Measurements from ENCODE around the gene PACRG.

Gene PACRG

DNA sequence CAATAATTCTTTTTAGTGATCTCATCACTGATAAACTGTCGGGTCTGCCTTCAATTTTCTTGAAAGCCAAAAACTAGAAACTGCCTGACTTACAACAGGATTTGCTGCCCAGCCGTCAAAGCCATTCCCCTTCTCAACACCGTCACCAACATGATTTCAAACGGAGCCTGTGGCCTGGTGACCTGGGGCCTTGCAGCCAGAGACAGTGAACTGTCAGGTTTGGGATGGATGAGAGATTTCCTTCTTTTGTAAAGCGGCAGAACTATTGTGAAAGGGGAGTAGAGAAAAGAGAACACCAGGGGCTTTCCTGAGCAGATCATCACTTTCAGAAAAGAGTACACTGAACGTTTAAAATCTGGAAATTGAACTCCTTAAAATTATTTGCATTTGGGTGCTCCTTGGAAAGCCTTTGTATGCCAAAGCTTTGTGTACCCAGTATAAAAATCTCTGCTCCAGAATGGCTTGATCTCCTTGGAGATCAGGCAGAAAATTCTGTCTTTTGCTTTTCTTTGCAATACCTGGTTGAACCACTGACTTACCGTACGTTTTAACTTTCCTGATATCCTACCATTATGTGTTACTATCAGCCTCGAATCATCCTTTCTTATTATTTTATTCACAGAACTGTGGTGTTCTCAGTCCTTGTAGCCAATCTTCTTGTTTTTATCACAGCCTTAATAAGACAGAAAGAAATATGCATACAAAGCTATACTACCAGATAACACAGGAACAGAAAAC lies 125.2 kb downstream of the PACRG start:
- POLR2A ChIA-PET: no interaction called here
- no peak for TF ChIP-seq CTCF (IDR thresholded peaks at IDR 0.05; ENCODE audit: insufficient read depth, low read length, missing control alignments)
- DNase-seq (ENCODE audit: low read depth, low spot score): no peak
- CTCF ChIA-PET: no interaction called here
- H3K4me3 ChIP-seq (ENCODE audit: low read depth, low read length): no peak overlapping the region

- ChIA-PET CTCF (no interaction called here), POLR2A (no interaction called here)
- no peak overlapping the region for H3K4me3 ChIP-seq (ENCODE audit: low read depth, low read length)
- TF ChIP-seq CTCF (IDR thresholded peaks at IDR 0.05; ENCODE audit: insufficient read depth, low read length, missing control alignments): no peak
- DNase-seq (ENCODE audit: low read depth, low spot score): no peak
These were observed 126.5 kb downstream of the PACRG start for GRCh38 chr6:162854228-162854627.

DNA sequence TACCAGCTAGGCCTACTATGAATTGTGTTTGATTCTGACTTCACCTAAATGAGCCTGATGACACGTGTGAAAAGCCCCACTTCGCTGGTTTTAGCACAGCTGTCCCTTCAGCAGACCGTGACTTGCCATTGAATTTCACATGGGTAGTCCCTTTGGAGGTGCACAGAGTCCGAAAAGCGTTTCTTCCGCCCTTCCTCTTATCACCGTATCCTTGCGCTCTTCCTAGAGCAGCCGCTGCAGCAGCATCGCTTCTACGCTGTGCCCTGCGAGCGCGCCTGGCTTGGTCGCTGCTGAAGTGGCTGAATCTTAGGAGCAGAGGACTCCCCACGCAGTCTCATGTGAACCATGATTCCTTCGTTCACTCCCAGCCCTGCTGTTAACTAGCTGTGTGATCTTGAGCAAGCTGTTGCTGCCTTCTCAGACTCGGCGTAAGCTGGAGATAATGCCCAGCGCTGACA lies 127.0 kb downstream of the PACRG start:
- DNase-seq (ENCODE audit: low read depth, low spot score): no peak
- ChIA-PET CTCF (interaction anchor here (2.9 kb wide), 1 partner anchor 562 kb away, joined by 11 read pairs; no protein-coding TSS in a partner anchor), POLR2A (no interaction called here)
- H3K4me3 ChIP-seq (ENCODE audit: low read depth, low read length): no peak overlapping the region
- no peak for TF ChIP-seq CTCF (IDR thresholded peaks at IDR 0.05; ENCODE audit: insufficient read depth, low read length, missing control alignments)

GRCh38 chr6:162856885-162857284 lies 129.1 kb downstream of the PACRG start:
- POLR2A ChIA-PET: no interaction called here
- DNase-seq (ENCODE audit: low read depth, low spot score): peak; percentile 26
- H3K4me3 ChIP-seq (ENCODE audit: low read depth, low read length): peak overlapping the region; percentile 32
- CTCF ChIA-PET: interaction anchor here (0.6 to 2.9 kb wide), 11 partner anchors 9 to 1100 kb away, joined by 3 to 11 read pairs (median 3); no protein-coding TSS in a partner anchor
- TF ChIP-seq CTCF (IDR thresholded peaks at IDR 0.05; ENCODE audit: insufficient read depth, low read length, missing control alignments): peak; percentile 71

GRCh38 chr6:162857326-162857725 lies 129.6 kb downstream of the PACRG start:
- DNase-seq (ENCODE audit: low read depth, low spot score): no peak
- POLR2A ChIA-PET: no interaction called here
- CTCF ChIA-PET: interaction anchor here (0.6 to 2.9 kb wide), 9 partner anchors 9 to 1099 kb away, joined by 3 to 11 read pairs (median 3); no protein-coding TSS in a partner anchor
- no peak for TF ChIP-seq CTCF (IDR thresholded peaks at IDR 0.05; ENCODE audit: insufficient read depth, low read length, missing control alignments)
- H3K4me3 ChIP-seq (ENCODE audit: low read depth, low read length): peak overlapping the region; percentile 32; the same call in 1 of the 2 replicates

DNA sequence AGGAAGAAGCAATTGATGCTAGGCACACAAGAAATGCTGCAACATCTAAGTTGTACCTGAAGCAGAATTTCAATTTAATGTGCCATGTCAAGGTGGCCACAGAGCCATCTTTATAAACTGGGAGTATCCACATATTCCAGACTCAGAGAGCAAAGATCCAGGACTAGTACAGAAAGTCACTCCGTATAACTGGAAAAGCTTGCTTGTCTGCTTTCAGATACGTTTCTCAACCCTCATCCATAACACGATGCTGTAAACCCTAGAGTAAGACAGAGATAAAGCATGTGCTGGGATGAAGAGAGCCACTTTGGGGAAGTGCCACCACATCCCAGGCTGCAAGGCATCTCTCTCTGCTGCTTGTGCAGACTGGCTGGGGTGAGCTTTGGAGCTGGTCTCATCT lies 134.7 kb downstream of the PACRG start:
- POLR2A ChIA-PET: no interaction called here
- no peak for DNase-seq (ENCODE audit: low read depth, low spot score)
- CTCF ChIA-PET: no interaction called here
- H3K4me3 ChIP-seq (ENCODE audit: low read depth, low read length): no peak overlapping the region
- TF ChIP-seq CTCF (IDR thresholded peaks at IDR 0.05; ENCODE audit: insufficient read depth, low read length, missing control alignments): no peak

Measured in AG04449 (cell line).